GM19025 (cell line): ENCODE data around the gene NTRK2.

ENCODE experiments used
- ATAC-seq: cut with Tn5 transposase; IDR thresholded peaks from one replicate; pipeline ENCODE4 v1.9.1; 2021; ENCODE audit warnings: mild to moderate bottlenecking, low read depth, moderate library complexity; ENCODE audit not compliant: unreplicated experiment

Gene NTRK2

GRCh38 chr9:84778570-84778969 is 109.0 kb downstream of the NTRK2 start:
- ATAC-seq = no peak

- no peak for ATAC-seq
Observed at GRCh38 chr9:84779883-84780282, 110.4 kb downstream of the NTRK2 start.

- ATAC-seq = peak; percentile 65
Observed at GRCh38 chr9:84780385-84780784, 110.9 kb downstream of the NTRK2 start.

GRCh38 chr9:84781458-84781857 is 111.9 kb downstream of the NTRK2 start:
- ATAC-seq = no peak

- ATAC-seq = no peak
Observed at GRCh38 chr9:84781931-84782866, 112.7 kb downstream of the NTRK2 start.

GRCh38 chr9:84785792-84786547 is 116.4 kb downstream of the NTRK2 start:
- ATAC-seq = no peak

GRCh38 chr9:84788803-84789462 is 119.4 kb downstream of the NTRK2 start:
- ATAC-seq = no peak

GRCh38 chr9:84789463-84789830 is 119.9 kb downstream of the NTRK2 start:
- no peak for ATAC-seq

GRCh38 chr9:84791643-84792042 is 122.1 kb downstream of the NTRK2 start:
- no peak for ATAC-seq

- ATAC-seq = no peak
Observed at GRCh38 chr9:84793251-84793650, 123.7 kb downstream of the NTRK2 start.

GRCh38 chr9:84794981-84795637 is 125.6 kb downstream of the NTRK2 start:
- ATAC-seq = no peak

- ATAC-seq = no peak
Observed at GRCh38 chr9:84796404-84796803, 126.9 kb downstream of the NTRK2 start.

- no peak for ATAC-seq
Observed at GRCh38 chr9:84799251-84799650, 129.7 kb downstream of the NTRK2 start.

GRCh38 chr9:84804951-84805694 is 135.6 kb downstream of the NTRK2 start:
- ATAC-seq = no peak

GRCh38 chr9:84807431-84807830 is 137.9 kb downstream of the NTRK2 start:
- ATAC-seq = no peak

- ATAC-seq = no peak
Observed at GRCh38 chr9:84807870-84808390, 138.4 kb downstream of the NTRK2 start.

- no peak for ATAC-seq
Observed at GRCh38 chr9:84808416-84808815, 138.9 kb downstream of the NTRK2 start.

GRCh38 chr9:84811072-84811750 is 141.7 kb downstream of the NTRK2 start:
- no peak for ATAC-seq

GRCh38 chr9:84811751-84812074 is 142.2 kb downstream of the NTRK2 start:
- no peak for ATAC-seq
